H9 (cell line): ENCODE results near the gene BRMS1. TPM values are rescaled to one million over a fixed set of nuclear protein-coding genes. Genes with fewer than 3 reads are reported as not detected.

Experiments used
- DNase-seq: peaks from one replicate; pipeline ENCODE4 v3.0.0-alpha.2; 2017
- H2AFZ ChIP-seq: one replicate; pipeline ENCODE4 v1.6.1; 2013; ENCODE audit warnings: mild to moderate bottlenecking, low read length, control low read depth, moderate library complexity
- H2AK5ac ChIP-seq: 2 replicates; pipeline ENCODE4 v1.6.1; 2013; ENCODE audit warnings: low read length, control low read depth, mixed read lengths; ENCODE audit not compliant: insufficient read length
- H2BK120ac ChIP-seq: one replicate; pipeline ENCODE4 v1.6.1; 2013; ENCODE audit warnings: low read depth, mild to moderate bottlenecking, low read length, control low read depth, inconsistent platforms; ENCODE audit not compliant: poor library complexity, severe bottlenecking
- H2BK12ac ChIP-seq: 2 replicates; pipeline ENCODE4 v1.6.1; 2013; ENCODE audit warnings: low read length, control low read depth, mixed read lengths, low read depth; ENCODE audit not compliant: insufficient read length
- H2BK15ac ChIP-seq: 2 replicates; pipeline ENCODE4 v1.6.1; 2013; ENCODE audit warnings: low read depth, low read length, control low read depth
- H2BK20ac ChIP-seq: one replicate; pipeline ENCODE4 v1.6.1; 2013; ENCODE audit warnings: low read depth, mild to moderate bottlenecking, low read length, control low read depth, inconsistent platforms; ENCODE audit not compliant: poor library complexity, severe bottlenecking
- H2BK5ac ChIP-seq: 2 replicates; pipeline ENCODE4 v1.6.1; 2013; ENCODE audit warnings: low read length, control low read depth, mixed read lengths; ENCODE audit not compliant: insufficient read length
- H3K14ac ChIP-seq: 2 replicates; pipeline ENCODE4 v1.6.1; 2013; ENCODE audit warnings: low read length, control low read depth; ENCODE audit not compliant: insufficient read depth
- H3K18ac ChIP-seq: 2 replicates; pipeline ENCODE4 v1.6.1; 2013; ENCODE audit warnings: low read depth, mild to moderate bottlenecking, mixed read lengths, low read length, control low read depth; ENCODE audit not compliant: insufficient read length
- H3K23ac ChIP-seq: 2 replicates; pipeline ENCODE4 v1.6.1; 2013; ENCODE audit warnings: low read length, control low read depth, mixed read lengths, low read depth; ENCODE audit not compliant: insufficient read length
- H3K23me2 ChIP-seq: 2 replicates; pipeline ENCODE4 v1.6.1; 2013; ENCODE audit warnings: low read depth, mild to moderate bottlenecking, mixed read lengths, low read length, control low read depth; ENCODE audit not compliant: insufficient read length, poor library complexity, severe bottlenecking
- H3K27ac ChIP-seq: 2 replicates; pipeline ENCODE4 v1.5.1; 2013; ENCODE audit warnings: low read length, control low read depth, mixed read lengths, low read depth; ENCODE audit not compliant: insufficient read length
- H3K27me3 ChIP-seq: 2 replicates; pipeline ENCODE4 v1.6.1; 2013; ENCODE audit warnings: low read length, control low read depth, inconsistent platforms; ENCODE audit not compliant: insufficient read depth
- H3K4ac ChIP-seq: 2 replicates; pipeline ENCODE4 v1.6.1; 2013; ENCODE audit warnings: low read depth, mild to moderate bottlenecking, control low read depth, inconsistent platforms, low read length, moderate library complexity
- H3K4me1 ChIP-seq: 2 replicates; pipeline ENCODE4 v1.6.1; 2013; ENCODE audit warnings: low read length, control low read depth, inconsistent platforms; ENCODE audit not compliant: insufficient read depth
- H3K4me2 ChIP-seq: 2 replicates; pipeline ENCODE4 v1.6.1; 2013; ENCODE audit warnings: low read length, control low read depth, mixed read lengths; ENCODE audit not compliant: insufficient read length, insufficient read depth
- H3K56ac ChIP-seq: 2 replicates; pipeline ENCODE4 v1.6.1; 2013; ENCODE audit warnings: low read depth, mild to moderate bottlenecking, mixed read lengths, low read length, control low read depth; ENCODE audit not compliant: insufficient read length
- H3K79me1 ChIP-seq: 2 replicates; pipeline ENCODE4 v1.6.1; 2013; ENCODE audit warnings: low read depth, mild to moderate bottlenecking, moderate library complexity, low read length, control low read depth, inconsistent platforms; ENCODE audit not compliant: insufficient read depth, poor library complexity, severe bottlenecking
- H3K79me2 ChIP-seq: 2 replicates; pipeline ENCODE4 v1.6.1; 2013; ENCODE audit warnings: low read length, control low read depth, inconsistent platforms; ENCODE audit not compliant: insufficient read depth
- H3K9ac ChIP-seq: 2 replicates; pipeline ENCODE4 v1.6.1; 2013; ENCODE audit warnings: low read length, control low read depth, mixed read lengths; ENCODE audit not compliant: insufficient read length; ENCODE audit errors: extremely low read depth
- H3K9me3 ChIP-seq: one replicate; pipeline ENCODE4 v1.6.1; 2013; ENCODE audit warnings: low read depth, low read length, inconsistent platforms; ENCODE audit not compliant: control insufficient read depth
- H3T11ph ChIP-seq: one replicate; pipeline ENCODE4 v1.6.1; 2013; ENCODE audit warnings: mild to moderate bottlenecking, low read length, control low read depth, inconsistent platforms
- H4K20me1 ChIP-seq: one replicate; pipeline ENCODE4 v1.6.1; 2013; ENCODE audit not compliant: control insufficient read depth, insufficient read length, insufficient read depth
- H4K5ac ChIP-seq: 2 replicates; pipeline ENCODE4 v1.6.1; 2013; ENCODE audit warnings: low read depth, mild to moderate bottlenecking, mixed read lengths, low read length, control low read depth; ENCODE audit not compliant: insufficient read length
- H4K8ac ChIP-seq: replicated peaks from 2 replicates; pipeline ENCODE4 v1.6.1; 2013; ENCODE audit warnings: low read length, control low read depth, mixed read lengths, low read depth; ENCODE audit not compliant: insufficient read length
- H4K91ac ChIP-seq: 2 replicates; pipeline ENCODE4 v1.6.1; 2013; ENCODE audit warnings: low read depth, mild to moderate bottlenecking, moderate library complexity, mixed read lengths, low read length, control low read depth; ENCODE audit not compliant: insufficient read length
- H3K27ac Mint-ChIP-seq, 3 experiments: 2 replicates in 2 of 3; 3 replicates in 1 of 3; pipeline ENCODE4 v1.8.0; 2020 to 2021; ENCODE audit warnings: mixed read lengths in 3 of 3, mild to moderate bottlenecking in 1 of 3, moderate library complexity in 1 of 3
- H3K27me3 Mint-ChIP-seq: 2 replicates; pipeline ENCODE4 v1.8.0; 2021; ENCODE audit warnings: low read depth, mild to moderate bottlenecking, moderate library complexity, mixed read lengths
- H3K36me3 Mint-ChIP-seq, 3 experiments: 2 replicates in 2 of 3; 3 replicates in 1 of 3; pipeline ENCODE4 v1.8.0; 2020 to 2021; ENCODE audit warnings: low read depth in 3 of 3, mixed read lengths in 3 of 3; ENCODE audit not compliant: insufficient read depth in 1 of 3
- H3K4me1 Mint-ChIP-seq, 2 experiments: 2 replicates each; pipeline ENCODE4 v1.8.0; 2020; ENCODE audit warnings: mixed read lengths in 2 of 2
- H3K4me3 Mint-ChIP-seq, 2 experiments: 2 replicates in 1 of 2; 3 replicates in 1 of 2; pipeline ENCODE4 v1.8.0; 2020 to 2021; ENCODE audit warnings: mild to moderate bottlenecking in 2 of 2, mixed read lengths in 2 of 2, moderate library complexity in 1 of 2
- H3K9me3 Mint-ChIP-seq, 2 experiments: 2 replicates in 1 of 2; 3 replicates in 1 of 2; pipeline ENCODE4 v1.8.0; 2020; ENCODE audit warnings: mild to moderate bottlenecking in 2 of 2, mixed read lengths in 2 of 2, moderate library complexity in 1 of 2
- WGBS: extraction: QIAGEN DNeasy Blood & Tissue Kit; methylation state at CpG from one replicate; pipeline ENCODE4 v1.1.7; 2013; ENCODE audit warnings: missing lambda C conversion rate, low lambda C conversion rate, mixed read lengths; ENCODE audit not compliant: insufficient read length; ENCODE audit errors: extremely low coverage; 5-methylcytosine and 5-hydroxymethylcytosine counted together
- total RNA-seq: library from RNA; stranded (reverse); gene quantifications from 2 replicates; pipeline ENCODE4 v1.2.1, GENCODE V29; 2021
- TF ChIP-seq, protein P1 (sequence below): fragments of 200-600 bp; sonication (generic); conservative IDR thresholded peaks from 3 replicates; pipeline ENCODE4 v1.8.0; 2021; ENCODE audit warnings: antibody characterized with exemption, mild to moderate bottlenecking

BRMS1 gene
- total RNA-seq, 1 experiment from 2014 or later: 50.1 TPM

DNA sequence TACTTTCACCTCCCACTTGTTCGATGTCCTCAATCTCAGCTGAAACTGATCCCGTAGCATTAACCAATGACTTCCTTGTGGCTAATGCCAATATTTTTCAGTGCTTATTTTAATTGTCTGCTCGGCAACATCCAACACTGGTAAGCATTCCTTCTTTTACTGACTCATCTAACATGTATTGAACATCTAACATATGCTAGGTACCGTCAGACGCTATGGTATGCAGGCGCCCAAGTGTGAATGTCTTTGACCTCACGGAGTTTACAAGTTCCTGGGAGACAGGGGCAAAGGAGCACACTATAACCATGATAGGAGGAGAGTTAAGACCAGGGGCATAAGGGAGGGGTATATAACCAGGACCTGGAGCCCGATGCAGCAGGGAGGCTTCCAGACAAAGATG, 1.7 kb downstream of the BRMS1 start:
- H2BK12ac ChIP-seq: no peak overlapping the region
- no peak overlapping the region for H2AK5ac ChIP-seq
- H3K27me3 ChIP-seq: no peaks in the 10 kb centered on the region
- Mint-ChIP-seq H3K4me1 (peaks cover 26% of the 10 kb centered on the region in 2 experiments), H3K9me3 (peaks cover 0 to 3% of the 10 kb centered on the region in 2 experiments; a peak in 4 of 5 replicates), H3K27me3 (peaks cover 4% of the 10 kb centered on the region), H3K27ac (no peak overlapping the region), H3K4me3 (peak overlapping the region; percentile 95 to 98; a peak in 4 of 5 replicates), H3K36me3 (peaks cover 12 to 29% (median 23%) of the 10 kb centered on the region in 3 experiments)
- H3K18ac ChIP-seq: no peak overlapping the region
- no peak overlapping the region for H3K23ac ChIP-seq
- no peak overlapping the region for H3K27ac ChIP-seq
- no peak overlapping the region for H2BK20ac ChIP-seq
- TF ChIP-seq, protein P1, sequence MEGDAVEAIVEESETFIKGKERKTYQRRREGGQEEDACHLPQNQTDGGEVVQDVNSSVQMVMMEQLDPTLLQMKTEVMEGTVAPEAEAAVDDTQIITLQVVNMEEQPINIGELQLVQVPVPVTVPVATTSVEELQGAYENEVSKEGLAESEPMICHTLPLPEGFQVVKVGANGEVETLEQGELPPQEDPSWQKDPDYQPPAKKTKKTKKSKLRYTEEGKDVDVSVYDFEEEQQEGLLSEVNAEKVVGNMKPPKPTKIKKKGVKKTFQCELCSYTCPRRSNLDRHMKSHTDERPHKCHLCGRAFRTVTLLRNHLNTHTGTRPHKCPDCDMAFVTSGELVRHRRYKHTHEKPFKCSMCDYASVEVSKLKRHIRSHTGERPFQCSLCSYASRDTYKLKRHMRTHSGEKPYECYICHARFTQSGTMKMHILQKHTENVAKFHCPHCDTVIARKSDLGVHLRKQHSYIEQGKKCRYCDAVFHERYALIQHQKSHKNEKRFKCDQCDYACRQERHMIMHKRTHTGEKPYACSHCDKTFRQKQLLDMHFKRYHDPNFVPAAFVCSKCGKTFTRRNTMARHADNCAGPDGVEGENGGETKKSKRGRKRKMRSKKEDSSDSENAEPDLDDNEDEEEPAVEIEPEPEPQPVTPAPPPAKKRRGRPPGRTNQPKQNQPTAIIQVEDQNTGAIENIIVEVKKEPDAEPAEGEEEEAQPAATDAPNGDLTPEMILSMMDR: no peak
- no peak overlapping the region for H2BK15ac ChIP-seq
- H2BK120ac ChIP-seq: no peak overlapping the region
- no peak for DNase-seq
- H4K20me1 ChIP-seq: peaks cover 3% of the 10 kb centered on the region
- H3K14ac ChIP-seq: no peak overlapping the region
- H3K56ac ChIP-seq: no peak overlapping the region
- no peak overlapping the region for H4K8ac ChIP-seq
- H3K79me1 ChIP-seq: no peaks in the 10 kb centered on the region
- H2AFZ ChIP-seq: no peak overlapping the region
- H3K4me1 ChIP-seq: no peaks in the 10 kb centered on the region
- no peak overlapping the region for H2BK5ac ChIP-seq
- H3K4ac ChIP-seq: no peak overlapping the region
- no peak overlapping the region for H3K9ac ChIP-seq
- peaks cover 2% of the 10 kb centered on the region; the same call in 1 of the 2 replicates for H3K79me2 ChIP-seq
- WGBS: no CpG with 5 or more reads among the region's 8 CpGs
- no peak overlapping the region for H3K4me2 ChIP-seq
- no peak overlapping the region for H3T11ph ChIP-seq
- H3K9me3 ChIP-seq: no peaks in the 10 kb centered on the region
- no peak overlapping the region for H4K5ac ChIP-seq
- H4K91ac ChIP-seq: no peak overlapping the region
- H3K23me2 ChIP-seq: peaks cover 16% of the 10 kb centered on the region
